Subcutaneous abdominal adipose tissue (tissue), 5 donors: ENCODE results near the gene EPC2.

ENCODE experiments used
- H3K27ac ChIP-seq: one replicate; pipeline ENCODE4 v1.7.0; 2013; ENCODE audit warnings: low read depth, mild to moderate bottlenecking, inconsistent platforms, low read length, moderate library complexity
- H3K27me3 ChIP-seq, 5 donors: one replicate each; pipeline ENCODE4 v1.7.0; 2013; ENCODE audit warnings: low read length in 5 of 5, inconsistent platforms in 1 of 5; ENCODE audit not compliant: control insufficient read depth in 5 of 5, insufficient read depth in 4 of 5
- H3K36me3 ChIP-seq, 5 donors: one replicate each; pipeline ENCODE4 v1.7.0; 2013; ENCODE audit warnings: low read length in 5 of 5; ENCODE audit not compliant: control insufficient read depth in 5 of 5, insufficient read depth in 5 of 5
- H3K4me1 ChIP-seq, 5 donors: one replicate each; pipeline ENCODE4 v1.7.0; 2013; ENCODE audit warnings: low read length in 5 of 5, mild to moderate bottlenecking in 3 of 5, moderate library complexity in 1 of 5; ENCODE audit not compliant: control insufficient read depth in 5 of 5, insufficient read depth in 5 of 5
- H3K4me3 ChIP-seq, 5 donors: one replicate each; pipeline ENCODE4 v1.7.0; 2013; ENCODE audit warnings: low read length in 5 of 5, low read depth in 1 of 5
- H3K9ac ChIP-seq, 5 donors: one replicate each; pipeline ENCODE4 v1.7.0; 2013; ENCODE audit warnings: low read length in 5 of 5, mild to moderate bottlenecking in 4 of 5, moderate library complexity in 3 of 5
- H3K9me3 ChIP-seq, 5 donors: one replicate each; pipeline ENCODE4 v1.7.0; 2013; ENCODE audit warnings: low read length in 5 of 5; ENCODE audit not compliant: control insufficient read depth in 5 of 5
- donor health status: healthy.
- donor health status: healthy.
- donor health status: healthy.
- donor health status: healthy.
- donor health status: healthy.

The EPC2 gene

GRCh38 chr2:148643998-148644882, at the start of gene EPC2:
TSS of gene EPC2 (plus strand) at chr2:148644751. CDS start at chr2:148645018, 267 bp downstream.
- H3K27ac ChIP-seq: peak within 1 kb of the TSS; percentile 89
- H3K9ac ChIP-seq: peak within 1 kb of the TSS; percentile 39 to 96 (median 88)
- H3K4me3 ChIP-seq: peak within 1 kb of the TSS; percentile 93 to 98 (median 97)
- no peaks in the 10 kb centered on the region for H3K36me3 ChIP-seq
- H3K9me3 ChIP-seq: no peaks in the 10 kb centered on the region
- peaks cover 0 to 3% (median 0%) of the 10 kb centered on the region in 5 donors for H3K27me3 ChIP-seq
- H3K4me1 ChIP-seq: peaks cover 5 to 27% (median 19%) of the 10 kb centered on the region in 5 donors

GRCh38 chr2:148596018-148596417, 48.5 kb upstream of the EPC2 start:
- Histone ChIP-seq H3K36me3 (no peaks in the 10 kb centered on the region), H3K9me3 (peaks cover 7 to 14% (median 10%) of the 10 kb centered on the region in 5 donors), H3K27ac (no peak overlapping the region), H3K27me3 (no peaks in the 10 kb centered on the region), H3K9ac (no peak overlapping the region), H3K4me1 (no peaks in the 10 kb centered on the region), H3K4me3 (no peak overlapping the region)

GRCh38 chr2:148599109-148599991, 45.2 kb upstream of the EPC2 start:
- Histone ChIP-seq H3K27ac (no peak overlapping the region), H3K4me3 (no peak overlapping the region), H3K27me3 (no peaks in the 10 kb centered on the region), H3K9me3 (peaks cover 13 to 28% (median 19%) of the 10 kb centered on the region in 5 donors), H3K9ac (no peak overlapping the region), H3K36me3 (no peaks in the 10 kb centered on the region), H3K4me1 (no peaks in the 10 kb centered on the region)

- no peak overlapping the region for H3K4me3 ChIP-seq
- no peaks in the 10 kb centered on the region for H3K4me1 ChIP-seq
- H3K9ac ChIP-seq: no peak overlapping the region
- no peaks in the 10 kb centered on the region for H3K36me3 ChIP-seq
- H3K27me3 ChIP-seq: no peaks in the 10 kb centered on the region
- no peak overlapping the region for H3K27ac ChIP-seq
- H3K9me3 ChIP-seq: peaks cover 13 to 28% (median 19%) of the 10 kb centered on the region in 5 donors
These were observed 41.5 kb upstream of the EPC2 start for GRCh38 chr2:148602885-148603561.

GRCh38 chr2:148603562-148603920, 41.0 kb upstream of the EPC2 start:
- Histone ChIP-seq H3K27ac (no peak overlapping the region), H3K9me3 (peaks cover 13 to 28% (median 19%) of the 10 kb centered on the region in 5 donors), H3K27me3 (no peaks in the 10 kb centered on the region), H3K4me3 (no peak overlapping the region), H3K9ac (no peak overlapping the region), H3K36me3 (no peaks in the 10 kb centered on the region), H3K4me1 (no peaks in the 10 kb centered on the region)

GRCh38 chr2:148604927-148605326, 39.6 kb upstream of the EPC2 start:
- no peaks in the 10 kb centered on the region for H3K36me3 ChIP-seq
- peaks cover 10 to 23% (median 16%) of the 10 kb centered on the region in 5 donors for H3K9me3 ChIP-seq
- H3K4me1 ChIP-seq: no peaks in the 10 kb centered on the region
- H3K4me3 ChIP-seq: no peak overlapping the region
- no peak overlapping the region for H3K9ac ChIP-seq
- H3K27ac ChIP-seq: no peak overlapping the region
- H3K27me3 ChIP-seq: no peaks in the 10 kb centered on the region

- H3K4me3 ChIP-seq: no peak overlapping the region
- H3K4me1 ChIP-seq: no peaks in the 10 kb centered on the region
- no peak overlapping the region for H3K27ac ChIP-seq
- H3K9ac ChIP-seq: no peak overlapping the region
- no peaks in the 10 kb centered on the region for H3K27me3 ChIP-seq
- H3K9me3 ChIP-seq: peaks cover 4 to 11% (median 9%) of the 10 kb centered on the region in 5 donors
- H3K36me3 ChIP-seq: no peaks in the 10 kb centered on the region
These were observed 37.0 kb upstream of the EPC2 start for GRCh38 chr2:148607566-148607965.

- Histone ChIP-seq H3K4me3 (no peak overlapping the region), H3K27me3 (no peaks in the 10 kb centered on the region), H3K9ac (no peak overlapping the region), H3K4me1 (peaks cover 0 to 24% (median 10%) of the 10 kb centered on the region in 5 donors), H3K36me3 (no peaks in the 10 kb centered on the region), H3K27ac (no peak overlapping the region), H3K9me3 (no peaks in the 10 kb centered on the region)
These were observed 31.1 kb upstream of the EPC2 start for GRCh38 chr2:148613231-148614013.

- Histone ChIP-seq H3K27ac (no peak overlapping the region), H3K9ac (no peak overlapping the region), H3K4me3 (no peak overlapping the region)
These were observed 30.6 kb upstream of the EPC2 start for GRCh38 chr2:148614014-148614321.

More at GRCh38 chr2:148614014-148614321, 30.6 kb upstream of the EPC2 start:
- Histone ChIP-seq H3K9me3 (no peaks in the 10 kb centered on the region), H3K4me1 (peaks cover 0 to 24% (median 10%) of the 10 kb centered on the region in 5 donors), H3K36me3 (no peaks in the 10 kb centered on the region), H3K27me3 (no peaks in the 10 kb centered on the region)
